Measurements from ENCODE around the gene USP2.
"Not testable (repeated sequence)": the region's sequence is repeated elsewhere in the genome, so short reads cannot be mapped to it uniquely, and the experiment has no call there.

The USP2 gene

GRCh38 chr11:119410501-119410900 lies 29.0 kb upstream of the USP2 start:
- no peak for DNase-seq

GRCh38 chr11:119409731-119410130 lies 28.2 kb upstream of the USP2 start:
- no peak for DNase-seq

- DNase-seq: no peak
Measured at GRCh38 chr11:119406005-119406404, 24.5 kb upstream of the USP2 start.

GRCh38 chr11:119405448-119405847 lies 24.0 kb upstream of the USP2 start:
- not testable (repeated sequence) for DNase-seq

GRCh38 chr11:119404872-119405271 lies 23.4 kb upstream of the USP2 start:
- DNase-seq: no peak

GRCh38 chr11:119403021-119403420 lies 21.5 kb upstream of the USP2 start:
- no peak for DNase-seq

GRCh38 chr11:119402470-119402869 lies 21.0 kb upstream of the USP2 start:
- no peak for DNase-seq

- no peak for DNase-seq
Measured at GRCh38 chr11:119400860-119401259, 19.4 kb upstream of the USP2 start.

- no peak for DNase-seq
Measured at GRCh38 chr11:119397740-119398139, 16.2 kb upstream of the USP2 start.

GRCh38 chr11:119396835-119397234 lies 15.3 kb upstream of the USP2 start:
- no peak for DNase-seq

GRCh38 chr11:119391275-119391674 lies 9.8 kb upstream of the USP2 start:
- DNase-seq: no peak

GRCh38 chr11:119389611-119390254 lies 8.2 kb upstream of the USP2 start:
- DNase-seq: peak in 1 of 2 donors; percentile 18

GRCh38 chr11:119388103-119388502 lies 6.6 kb upstream of the USP2 start:
- DNase-seq: no peak

- no peak for DNase-seq
Measured at GRCh38 chr11:119384332-119384731, 2.8 kb upstream of the USP2 start.

GRCh38 chr11:119382513-119382912 lies 1.0 kb upstream of the USP2 start:
- DNase-seq: not testable (repeated sequence)

- DNase-seq: no peak
Measured at GRCh38 chr11:119382101-119382500, 611 bp upstream of the USP2 start.

- DNase-seq: peak in 1 of 2 donors; percentile 16
Measured at GRCh38 chr11:119380827-119381180, 686 bp downstream of the USP2 start.

- DNase-seq: no peak
Measured at GRCh38 chr11:119380160-119380826, 1.2 kb downstream of the USP2 start.

- no peak for DNase-seq
Measured at GRCh38 chr11:119378851-119379465, 2.5 kb downstream of the USP2 start.

GRCh38 chr11:119377961-119378667 lies 3.4 kb downstream of the USP2 start:
- DNase-seq: no peak

GRCh38 chr11:119377112-119377901 lies 4.2 kb downstream of the USP2 start:
- no peak for DNase-seq

GRCh38 chr11:119376197-119376847 lies 5.2 kb downstream of the USP2 start:
- no peak for DNase-seq

Data from CD4-positive, alpha-beta T cell treated with Interleukin-4 for 1 hour (primary cell).